HG03354 (cell line): ENCODE data around the gene ADGRV1.
A peak's percentile ranks its signal among the peaks of the same experiment; 100 is the strongest.

Experiments used
- ATAC-seq: cut with Tn5 transposase; IDR thresholded peaks from one replicate; pipeline ENCODE4 v1.9.1; 2021; ENCODE audit warnings: mild to moderate bottlenecking; ENCODE audit not compliant: unreplicated experiment, poor library complexity, severe bottlenecking

The ADGRV1 gene

DNA sequence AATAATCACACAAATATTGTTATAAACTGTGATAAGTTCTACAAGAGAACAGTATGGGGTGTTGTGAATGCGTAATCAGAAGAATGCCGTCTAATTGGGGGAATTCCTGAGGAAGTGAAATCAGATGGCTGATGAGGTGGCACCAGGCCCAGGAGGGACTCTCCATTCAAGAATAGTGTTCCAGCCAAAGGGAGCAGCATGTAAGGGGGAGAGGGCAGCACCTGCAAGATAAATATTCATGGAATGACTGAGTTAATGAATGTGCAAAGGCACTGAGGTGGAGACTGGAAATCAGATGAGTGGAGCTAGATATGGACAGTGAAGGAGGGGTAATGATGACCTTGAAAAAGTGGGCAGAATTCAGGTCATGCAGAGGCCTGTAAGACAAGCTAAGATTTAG is 574.0 kb downstream of the ADGRV1 start:
- ATAC-seq = peak; percentile 54

DNA sequence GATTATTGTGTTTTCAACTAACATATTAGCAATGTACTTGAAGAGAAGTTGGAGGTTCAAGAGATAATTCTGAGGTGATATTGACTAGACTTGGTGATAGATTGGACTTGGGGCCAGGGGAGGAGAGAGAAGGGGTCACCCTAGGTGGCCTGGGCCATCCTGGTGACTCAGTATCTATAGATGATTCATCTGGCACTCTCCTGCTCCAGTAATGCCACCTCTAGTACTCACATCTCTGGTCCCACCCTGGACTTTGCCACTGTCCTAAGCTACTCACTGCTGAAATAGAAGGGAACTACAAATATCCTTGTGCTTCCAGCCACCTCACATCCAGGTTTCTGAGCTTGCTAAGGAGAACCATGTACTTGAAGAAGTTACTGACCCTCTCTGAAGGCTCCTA is 574.6 kb downstream of the ADGRV1 start:
- no peak for ATAC-seq

DNA sequence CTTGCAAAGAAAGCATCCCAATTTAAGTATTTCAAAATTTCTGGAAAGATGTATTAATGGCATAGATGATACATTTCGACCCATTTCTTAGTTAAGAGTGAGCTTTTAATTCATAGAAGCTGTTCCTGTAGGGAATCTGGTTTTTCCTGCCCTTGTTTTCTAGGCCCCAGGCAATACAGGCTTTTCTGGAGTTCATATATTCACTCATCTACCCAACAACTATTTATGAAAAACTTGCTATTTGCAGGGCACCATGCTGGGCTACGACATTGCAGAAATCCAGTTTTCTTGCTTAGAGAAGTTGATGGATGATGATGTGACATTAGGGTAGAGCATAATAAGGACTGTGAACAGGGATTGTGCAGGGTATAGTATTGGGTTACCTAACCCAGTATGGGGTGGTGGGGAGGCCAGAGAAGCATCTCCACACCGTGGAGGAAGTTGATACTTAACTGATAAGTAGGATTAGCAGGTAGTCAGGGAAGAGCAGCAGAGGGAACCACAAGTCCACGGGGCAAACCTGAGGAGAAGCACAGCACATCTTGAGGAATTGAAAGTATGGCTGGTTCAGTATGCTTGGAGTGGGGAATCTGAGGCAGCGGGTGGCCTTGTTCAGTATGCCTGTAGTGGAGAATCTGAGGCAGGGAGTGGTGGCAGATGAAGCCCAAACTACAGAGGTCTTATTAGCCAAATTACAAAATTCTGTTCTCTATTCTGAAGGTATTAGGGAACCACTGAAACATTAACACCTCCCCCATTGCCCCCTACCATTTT is 577.1 kb downstream of the ADGRV1 start:
- no peak for ATAC-seq

DNA sequence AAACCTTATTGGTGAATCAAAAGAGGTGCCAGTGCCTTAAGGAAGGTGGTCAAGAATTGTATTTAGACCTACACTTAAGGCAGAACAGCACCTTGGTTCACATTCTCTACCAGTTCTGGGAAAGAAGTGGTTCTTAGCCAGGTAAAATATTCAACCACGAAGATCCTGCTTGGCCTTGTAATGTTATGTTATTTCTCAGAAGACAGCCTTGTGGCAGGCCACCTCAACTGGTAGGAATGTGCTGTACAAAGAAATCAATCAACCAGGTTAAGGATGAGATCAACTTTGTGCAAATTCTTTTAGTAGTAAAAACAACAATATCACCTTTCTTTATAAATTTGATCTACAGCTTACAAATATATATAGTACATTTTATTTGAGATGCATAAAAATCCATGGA is 577.7 kb downstream of the ADGRV1 start:
- ATAC-seq = no peak

DNA sequence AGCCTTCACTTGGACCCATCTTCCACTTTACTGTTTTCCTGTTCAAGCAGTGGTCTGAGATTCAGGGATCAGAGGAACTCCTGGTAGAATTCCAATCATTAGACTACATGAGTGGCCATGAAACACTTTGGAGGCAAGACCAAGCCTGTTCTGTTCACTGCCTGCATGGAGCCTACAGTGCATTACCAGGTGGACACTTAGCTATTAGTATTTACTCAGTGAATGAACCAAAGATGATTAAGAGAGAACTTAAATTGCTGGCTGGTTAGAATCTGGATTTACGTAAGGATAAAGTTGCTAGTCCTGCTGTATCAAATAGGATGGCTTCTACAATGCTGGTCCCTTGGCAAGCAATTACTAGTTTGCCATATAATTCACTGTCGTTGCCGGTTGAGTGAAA is 579.0 kb downstream of the ADGRV1 start:
- ATAC-seq = no peak

DNA sequence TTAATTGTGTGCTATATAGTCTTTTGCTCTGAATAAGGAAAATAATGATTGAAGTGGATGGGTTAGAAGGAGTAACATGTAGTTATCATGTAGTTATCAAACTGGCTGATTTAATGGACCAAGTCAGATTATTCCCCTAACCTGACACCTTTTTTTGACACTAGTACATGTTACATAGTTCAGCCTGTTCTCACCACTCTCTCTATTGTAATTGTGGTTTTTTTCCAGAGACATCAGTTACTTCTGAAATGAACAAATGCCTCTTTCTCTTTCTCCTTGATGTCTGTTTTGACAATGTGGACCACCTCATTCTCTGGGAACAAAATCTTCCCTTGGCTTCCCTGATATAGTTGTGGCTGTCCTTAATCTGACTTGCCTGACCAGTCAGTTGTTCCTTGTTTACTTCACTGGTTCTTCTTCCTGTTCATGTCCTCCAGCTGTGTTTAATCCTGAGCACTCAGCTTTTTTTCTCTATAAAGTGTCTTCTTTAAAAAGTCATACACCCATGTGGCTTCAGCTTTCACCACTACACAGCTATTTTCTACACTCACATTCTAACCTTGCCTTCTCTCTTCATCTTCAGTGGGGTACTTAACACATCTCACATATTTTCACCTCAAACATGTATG is 581.1 kb downstream of the ADGRV1 start:
- ATAC-seq = no peak

DNA sequence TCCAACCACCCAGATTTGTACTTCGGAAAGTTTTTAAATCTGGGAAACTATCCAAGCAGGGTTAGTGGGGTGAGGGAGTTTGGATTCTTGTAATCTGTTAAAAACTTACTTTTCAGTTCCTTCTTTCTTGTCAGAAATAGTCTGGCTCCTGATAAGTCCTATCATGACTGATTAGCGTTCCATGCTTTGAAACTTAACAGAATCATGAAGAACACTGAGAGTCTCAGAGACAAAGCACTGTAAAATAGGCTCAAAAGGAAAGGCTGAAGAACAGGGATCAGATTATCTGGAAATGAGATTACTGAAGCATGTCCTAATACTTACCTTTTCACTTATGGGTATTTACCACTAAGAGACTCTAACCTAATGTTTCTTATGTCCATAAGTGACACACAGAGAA is 582.1 kb downstream of the ADGRV1 start:
- no peak for ATAC-seq

DNA sequence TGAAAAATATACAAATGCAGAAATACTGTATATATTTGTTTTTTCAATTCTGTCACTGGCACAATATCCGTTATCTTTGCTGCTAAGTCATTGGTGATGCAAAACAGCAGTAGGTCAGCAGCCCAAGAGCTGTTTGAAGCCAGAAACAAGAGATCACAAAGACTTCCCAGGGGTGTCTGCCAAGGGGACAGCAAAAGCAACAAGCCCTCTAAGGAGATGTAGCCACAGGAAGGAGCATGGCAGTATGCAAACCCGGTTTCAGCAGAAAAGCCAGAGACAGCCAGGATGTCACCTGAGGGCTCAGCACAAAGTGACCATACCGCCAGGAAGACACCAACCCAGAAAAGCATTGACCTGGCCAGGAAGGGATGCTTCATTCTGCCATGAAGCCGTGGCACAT is 583.0 kb downstream of the ADGRV1 start:
- no peak for ATAC-seq

DNA sequence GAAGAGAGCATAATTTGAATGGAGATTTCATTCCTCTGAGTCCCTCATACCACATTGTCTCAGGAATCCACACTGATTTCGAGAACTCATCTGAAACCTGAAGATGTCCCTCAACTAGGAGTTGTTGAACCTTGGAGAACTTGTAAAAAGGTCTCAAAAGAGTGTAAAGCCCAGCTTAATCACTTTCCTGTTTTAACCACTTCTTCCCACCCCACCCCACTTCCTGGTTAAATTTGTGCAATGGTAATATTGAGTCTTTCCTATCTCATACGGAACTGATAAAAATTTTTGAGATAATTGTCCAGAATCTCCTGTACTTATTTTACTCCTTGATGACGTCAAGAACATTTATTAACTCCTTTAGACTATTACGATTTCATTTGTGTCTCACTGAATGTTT is 583.8 kb downstream of the ADGRV1 start:
- ATAC-seq = no peak

DNA sequence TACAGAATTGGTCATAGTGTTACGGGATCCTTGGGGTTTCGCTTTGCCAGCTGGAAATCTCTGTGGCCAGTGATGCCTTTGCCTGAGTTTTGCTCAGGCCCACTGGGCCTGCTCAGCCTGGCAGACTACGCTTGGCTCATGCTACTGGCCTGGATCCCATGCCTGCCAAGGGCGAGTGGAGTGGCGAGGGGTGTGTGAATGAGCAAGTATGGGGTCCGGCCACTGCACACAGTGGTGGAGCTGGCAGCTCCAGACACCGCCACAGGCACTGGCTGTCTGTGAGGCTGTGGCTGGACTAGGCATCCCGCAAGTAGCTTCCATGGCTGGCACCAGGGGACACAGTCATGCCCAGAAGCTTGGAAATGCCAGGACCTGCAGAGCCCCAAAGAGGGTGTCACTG is 584.2 kb downstream of the ADGRV1 start:
- ATAC-seq = no peak

DNA sequence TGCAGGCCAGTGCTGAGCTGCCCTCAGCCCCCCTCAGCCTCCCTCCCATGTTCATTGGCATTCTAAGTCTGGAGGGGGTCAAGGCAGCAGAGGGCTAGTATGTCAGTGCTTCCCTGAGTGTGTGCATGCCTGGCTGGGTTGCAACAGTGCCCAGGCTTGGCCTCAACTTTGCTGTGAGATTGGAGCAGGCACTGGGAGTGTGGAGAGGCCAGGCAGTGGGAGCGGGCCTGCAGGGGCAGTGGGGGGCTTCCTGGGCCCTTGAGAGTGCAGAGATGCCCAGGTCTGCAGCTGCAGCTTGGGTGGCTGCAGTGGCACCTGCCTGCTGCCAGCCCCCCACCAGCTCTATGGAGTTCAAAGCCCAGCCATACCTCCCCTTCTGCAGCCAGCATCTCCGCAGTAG is 585.2 kb downstream of the ADGRV1 start:
- ATAC-seq = no peak

DNA sequence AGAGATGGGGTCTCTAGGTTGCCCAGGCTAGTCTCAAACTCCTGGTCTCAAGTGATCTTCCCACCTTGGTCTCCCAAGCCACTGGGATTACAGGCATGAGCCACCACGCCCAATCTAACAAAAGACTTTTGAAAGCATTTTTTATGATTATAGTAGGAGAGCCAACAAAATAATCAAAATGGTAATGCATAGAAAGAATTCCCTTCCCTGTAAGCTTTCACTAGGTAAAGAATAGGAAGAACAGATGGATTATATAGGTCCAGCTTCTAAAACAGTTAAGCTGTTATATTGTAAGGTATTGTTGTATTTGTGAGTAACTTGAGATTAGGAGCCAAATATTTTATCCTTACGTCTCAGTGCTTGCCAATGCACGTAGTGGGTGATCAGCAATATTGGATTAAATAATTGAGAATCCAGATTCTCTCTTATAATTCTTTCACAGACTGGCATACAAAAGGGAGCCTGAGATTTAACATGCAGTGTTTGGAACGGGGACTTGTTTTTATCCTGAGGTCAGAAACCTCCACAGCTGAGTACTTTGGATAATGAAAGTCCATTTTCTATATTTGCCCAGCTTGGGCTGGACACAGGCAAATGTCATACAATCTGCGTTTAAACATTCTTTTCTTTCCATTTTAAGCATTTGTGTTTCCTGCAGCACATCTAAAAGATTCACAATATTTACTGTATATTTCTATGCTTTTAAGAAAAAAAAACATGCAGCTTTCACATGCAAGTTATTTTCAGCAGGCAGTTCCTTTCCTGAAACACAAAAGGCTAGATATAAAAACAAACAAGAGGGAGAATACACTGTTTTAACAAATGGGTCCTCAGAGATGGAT is 586.1 kb downstream of the ADGRV1 start:
- no peak for ATAC-seq

DNA sequence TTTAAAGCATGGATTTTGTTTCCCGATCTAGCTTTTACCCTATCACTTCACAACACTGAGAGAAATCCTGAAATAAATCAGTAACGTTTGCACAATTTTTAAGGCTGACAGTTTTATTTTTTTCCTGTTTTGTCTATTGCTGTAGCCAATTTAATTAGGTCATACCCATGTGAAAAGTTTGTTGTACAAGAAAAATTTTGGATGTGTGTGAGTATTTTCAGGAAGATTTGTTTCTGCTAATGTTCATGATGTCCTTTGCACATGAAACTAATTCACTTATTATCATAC is 586.7 kb downstream of the ADGRV1 start:
- ATAC-seq = no peak

DNA sequence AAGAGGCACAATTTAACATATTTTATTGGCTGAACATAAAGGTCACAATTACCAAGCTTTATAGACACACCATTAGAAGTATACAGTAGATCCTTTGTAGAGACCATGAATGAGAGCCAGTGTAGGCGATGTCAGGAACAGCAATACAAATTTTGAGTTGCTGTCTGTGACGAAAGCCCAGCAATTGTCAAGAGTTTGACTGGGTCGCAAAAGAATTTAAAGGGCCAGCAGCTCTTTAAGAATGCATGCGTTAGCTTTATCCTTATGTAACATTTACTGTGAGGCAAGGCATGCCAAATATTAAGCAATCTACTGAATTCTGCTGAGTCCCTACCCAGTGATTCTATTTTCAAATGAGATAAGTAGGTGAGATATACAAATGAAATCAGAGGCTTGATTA is 587.6 kb downstream of the ADGRV1 start:
- no peak for ATAC-seq

DNA sequence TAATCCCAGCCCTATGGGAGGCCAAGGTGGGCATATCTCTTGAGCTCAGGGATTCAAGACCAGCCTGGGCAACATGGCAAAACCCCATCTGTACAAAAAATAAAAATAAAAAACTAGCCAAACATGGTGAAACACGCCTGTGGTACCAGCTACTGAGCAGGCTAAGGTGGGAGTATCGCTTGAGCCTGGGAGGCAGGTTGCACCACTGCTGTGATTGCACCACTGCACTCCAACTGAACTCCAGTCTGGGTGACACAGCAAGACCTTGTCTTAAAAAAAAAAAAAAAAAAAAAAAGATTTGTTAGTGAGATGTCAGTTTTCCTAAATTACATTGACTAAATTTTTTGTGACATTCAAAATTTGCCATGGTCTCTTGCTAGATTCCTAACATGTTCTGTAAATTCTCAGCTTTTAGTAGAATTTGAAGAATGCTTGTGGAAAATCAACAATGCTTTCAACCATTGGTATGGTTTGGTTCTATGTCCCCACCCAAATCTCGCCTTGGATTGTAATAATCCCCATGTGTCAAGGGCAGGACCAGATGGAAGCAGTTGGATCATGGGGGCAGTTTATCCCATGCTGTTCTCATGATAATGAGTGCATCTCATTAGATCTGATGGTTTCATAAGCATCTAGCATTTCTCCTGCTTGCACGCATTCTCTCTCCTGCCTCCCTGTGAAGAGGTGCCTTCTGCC is 588.5 kb downstream of the ADGRV1 start:
- ATAC-seq = no peak

DNA sequence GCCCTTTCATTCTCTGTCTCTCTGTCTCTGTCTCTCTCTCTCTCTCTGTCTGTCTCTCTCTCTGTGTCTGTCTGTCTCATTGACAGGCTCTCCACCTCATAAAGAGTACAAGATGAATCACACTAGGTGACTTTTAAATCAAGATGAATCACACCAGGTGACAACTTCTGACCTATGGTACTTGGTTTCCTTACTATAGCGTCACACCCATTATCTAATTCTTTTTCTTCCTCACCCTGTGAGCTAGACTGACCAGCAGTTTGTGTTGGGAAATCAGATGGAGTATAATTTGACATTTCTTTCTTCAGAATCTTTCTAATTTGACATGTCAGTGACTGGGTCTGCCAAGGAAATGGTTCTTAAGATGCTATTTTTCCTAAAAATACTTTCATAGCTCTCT is 591.6 kb downstream of the ADGRV1 start:
- no peak for ATAC-seq

DNA sequence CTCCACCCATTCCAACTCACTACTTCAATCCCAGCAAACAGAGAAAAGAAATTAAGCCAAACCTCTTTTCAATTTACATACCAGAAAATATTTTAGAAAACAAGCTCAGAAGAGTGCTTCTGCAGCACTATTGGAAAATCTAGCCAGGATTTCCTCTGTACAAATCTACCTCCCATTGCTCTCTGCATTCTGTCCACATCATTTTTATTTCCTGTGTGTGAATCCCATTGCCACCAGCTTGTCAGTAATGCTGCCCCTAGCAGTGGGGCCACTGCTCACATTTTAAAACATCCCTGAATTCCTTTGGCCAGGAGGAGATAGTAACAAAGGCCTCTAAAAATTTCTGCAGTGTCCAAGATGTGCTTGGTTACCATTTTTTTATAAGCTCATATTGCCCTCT is 592.0 kb downstream of the ADGRV1 start:
- ATAC-seq = no peak

DNA sequence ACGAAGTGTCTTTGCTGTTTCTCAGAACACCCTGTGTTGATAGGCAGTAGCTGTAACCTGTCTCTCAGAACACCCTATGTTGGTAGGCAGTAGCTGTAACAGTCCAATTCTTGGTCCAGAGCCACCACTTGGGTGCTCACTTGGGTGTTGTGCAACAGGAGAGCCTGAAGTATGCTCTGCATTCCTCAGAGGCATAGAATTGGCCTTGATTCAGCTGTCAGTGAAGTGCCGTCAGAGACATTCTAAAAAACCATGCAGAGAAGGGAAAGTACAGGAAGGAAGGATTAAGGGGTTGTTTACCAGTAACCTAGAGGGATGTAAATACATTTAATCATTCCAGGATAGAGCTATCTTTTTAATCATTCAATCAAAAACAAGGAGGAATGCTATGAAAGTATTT is 593.4 kb downstream of the ADGRV1 start:
- no peak for ATAC-seq

DNA sequence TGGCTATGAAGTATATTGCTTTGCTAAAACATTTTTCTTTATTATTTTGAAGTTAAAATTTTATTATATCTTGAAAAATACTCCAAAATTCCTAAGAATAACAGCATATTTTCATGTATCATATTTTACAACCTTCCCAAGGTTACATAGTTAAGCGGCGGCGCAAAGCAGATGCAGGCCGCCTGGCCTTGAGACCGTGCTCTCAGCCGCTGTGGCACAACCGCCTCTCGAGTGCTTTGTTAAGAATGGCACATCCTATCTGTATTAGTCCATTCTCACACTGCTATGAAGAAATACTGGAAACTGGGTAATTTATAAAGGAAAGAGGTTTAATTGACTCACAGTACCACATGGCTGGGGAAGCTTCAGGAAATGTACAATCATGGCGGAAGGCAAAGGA is 595.7 kb downstream of the ADGRV1 start:
- ATAC-seq = no peak

DNA sequence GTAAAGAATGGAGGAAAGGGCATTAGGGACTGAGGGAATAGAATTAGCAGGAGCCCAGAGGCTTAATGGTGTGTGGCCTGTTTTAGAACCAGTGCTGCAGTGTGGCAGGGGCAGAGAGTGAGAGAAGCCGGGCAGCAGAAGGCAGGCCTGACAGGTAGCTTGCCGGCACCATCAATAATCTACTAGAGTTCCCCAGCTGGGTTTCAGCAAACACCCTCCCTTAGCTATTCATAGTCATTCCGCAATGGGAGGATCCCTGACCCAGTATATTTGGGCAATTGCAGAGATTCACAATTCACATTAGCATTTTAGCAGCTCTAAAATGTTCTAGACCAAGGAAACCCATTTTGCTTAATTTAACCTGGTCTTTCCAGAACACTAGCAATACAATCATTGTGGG is 596.7 kb downstream of the ADGRV1 start:
- no peak for ATAC-seq

DNA sequence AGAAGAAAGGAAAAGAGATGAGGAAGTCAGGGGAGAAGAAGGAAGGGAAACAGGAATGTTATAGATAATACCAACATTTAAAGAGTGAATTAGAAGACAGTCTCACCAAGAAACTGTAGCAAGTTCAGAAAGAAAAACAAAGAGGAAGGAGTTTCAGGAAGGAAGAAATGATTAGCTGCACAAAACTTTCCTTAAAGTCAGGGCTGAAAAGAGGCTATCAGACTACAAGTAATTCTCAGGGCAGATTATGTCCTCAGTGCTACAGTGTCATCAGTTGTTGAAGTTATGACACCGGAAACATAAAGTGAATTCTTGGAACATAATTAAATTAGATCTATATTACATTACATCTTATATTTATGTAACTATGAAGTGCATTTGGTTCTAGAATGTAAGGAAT is 597.6 kb downstream of the ADGRV1 start:
- no peak for ATAC-seq
